Ovary (tissue), 3 donors: ENCODE results near the gene ANO1.

ENCODE experiments used
- EP300 ChIP-seq: sonication (generic); formaldehyde crosslinking; IDR thresholded peaks from one replicate; pipeline ENCODE4 v1.6.1; 2017; ENCODE audit warnings: antibody characterized with exemption
- TF ChIP-seq, protein P1 (sequence below), 3 donors: fragments of 450-650 bp in 2 of 3; fragments of 200-600 bp in 1 of 3; IDR thresholded peaks; one replicate each; pipeline versions ENCODE4 v1.5.1 to v1.8.0; 2016 to 2022; ENCODE audit warnings: antibody characterized with exemption in 3 of 3, mild to moderate bottlenecking in 1 of 3
- donor health status: DM: no; HTN: no; CAD: no.

DNA sequence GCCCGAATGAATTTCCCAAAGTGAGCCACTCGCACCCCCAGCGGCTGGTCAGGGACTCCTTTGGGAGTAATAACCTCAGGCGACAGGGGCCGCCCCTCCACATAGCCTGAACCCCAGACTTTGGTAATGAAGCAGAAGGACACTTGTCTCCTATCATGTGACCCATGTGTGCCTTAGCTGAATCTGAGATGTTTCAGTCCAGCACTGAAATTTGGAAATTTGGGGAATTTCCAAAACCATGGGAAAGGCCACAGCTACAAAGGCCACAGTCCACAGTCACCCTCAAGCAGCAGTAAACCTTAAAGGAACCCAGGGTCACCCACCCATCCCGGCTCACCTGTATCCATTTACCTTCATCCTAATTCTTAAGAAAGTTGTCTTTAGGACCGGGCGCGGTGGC, 73.6 kb downstream of the ANO1 start:
- TF ChIP-seq EP300, result no peak
- TF ChIP-seq, protein P1, sequence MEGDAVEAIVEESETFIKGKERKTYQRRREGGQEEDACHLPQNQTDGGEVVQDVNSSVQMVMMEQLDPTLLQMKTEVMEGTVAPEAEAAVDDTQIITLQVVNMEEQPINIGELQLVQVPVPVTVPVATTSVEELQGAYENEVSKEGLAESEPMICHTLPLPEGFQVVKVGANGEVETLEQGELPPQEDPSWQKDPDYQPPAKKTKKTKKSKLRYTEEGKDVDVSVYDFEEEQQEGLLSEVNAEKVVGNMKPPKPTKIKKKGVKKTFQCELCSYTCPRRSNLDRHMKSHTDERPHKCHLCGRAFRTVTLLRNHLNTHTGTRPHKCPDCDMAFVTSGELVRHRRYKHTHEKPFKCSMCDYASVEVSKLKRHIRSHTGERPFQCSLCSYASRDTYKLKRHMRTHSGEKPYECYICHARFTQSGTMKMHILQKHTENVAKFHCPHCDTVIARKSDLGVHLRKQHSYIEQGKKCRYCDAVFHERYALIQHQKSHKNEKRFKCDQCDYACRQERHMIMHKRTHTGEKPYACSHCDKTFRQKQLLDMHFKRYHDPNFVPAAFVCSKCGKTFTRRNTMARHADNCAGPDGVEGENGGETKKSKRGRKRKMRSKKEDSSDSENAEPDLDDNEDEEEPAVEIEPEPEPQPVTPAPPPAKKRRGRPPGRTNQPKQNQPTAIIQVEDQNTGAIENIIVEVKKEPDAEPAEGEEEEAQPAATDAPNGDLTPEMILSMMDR (IDR thresholded peaks at IDR 0.05), result no peak
